ENCODE measurements around the gene ATP2B2. TPM values are rescaled to one million over a fixed set of nuclear protein-coding genes. Genes with fewer than 3 reads are reported as not detected.

Gene ATP2B2
- polyA plus RNA-seq, 3 donors from 2014 or later: not detected

DNA sequence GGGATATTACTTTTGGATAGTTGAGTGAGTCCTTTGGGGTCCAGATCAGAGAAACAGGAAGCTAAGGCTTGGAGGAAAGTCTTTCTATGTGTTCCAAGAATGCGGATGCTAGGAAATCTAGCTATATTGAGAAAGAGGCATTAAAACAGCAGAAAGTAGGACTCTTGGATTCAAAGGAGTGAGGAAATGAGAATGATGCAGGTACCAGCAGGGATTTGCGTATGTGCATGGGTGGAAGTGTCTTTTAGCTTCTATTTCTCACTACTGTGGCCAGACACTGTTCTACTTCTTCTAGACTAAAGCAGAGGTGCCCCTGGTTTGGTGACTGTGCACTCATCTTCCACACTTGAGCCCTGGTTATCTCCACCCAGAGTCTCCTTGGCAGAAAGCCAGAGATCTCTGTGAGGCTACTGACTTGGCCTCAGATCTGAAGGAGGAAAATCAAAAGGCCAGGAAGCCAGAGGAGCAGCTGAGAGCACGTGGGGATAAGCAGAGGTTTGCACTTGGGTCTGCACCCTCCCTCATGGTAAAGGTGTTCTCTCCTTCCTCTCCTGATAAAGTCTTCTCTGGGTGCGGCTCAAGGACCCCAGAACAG, 44.3 kb downstream of the ATP2B2 start:
- H3K27me3 Mint-ChIP-seq (ENCODE audit: low read depth in 3 of 3): peaks cover 0 to 4% (median 2%) of the 10 kb centered on the region in 3 donors
- no peak overlapping the region for H3K4me3 Mint-ChIP-seq
- H3K4me1 Mint-ChIP-seq: no peaks in the 10 kb centered on the region
- H3K36me3 Mint-ChIP-seq: no peaks in the 10 kb centered on the region
- no peaks in the 10 kb centered on the region for H3K9me3 Mint-ChIP-seq
- DNase-seq: no peak
- no peak overlapping the region for H3K27ac Mint-ChIP-seq

DNA sequence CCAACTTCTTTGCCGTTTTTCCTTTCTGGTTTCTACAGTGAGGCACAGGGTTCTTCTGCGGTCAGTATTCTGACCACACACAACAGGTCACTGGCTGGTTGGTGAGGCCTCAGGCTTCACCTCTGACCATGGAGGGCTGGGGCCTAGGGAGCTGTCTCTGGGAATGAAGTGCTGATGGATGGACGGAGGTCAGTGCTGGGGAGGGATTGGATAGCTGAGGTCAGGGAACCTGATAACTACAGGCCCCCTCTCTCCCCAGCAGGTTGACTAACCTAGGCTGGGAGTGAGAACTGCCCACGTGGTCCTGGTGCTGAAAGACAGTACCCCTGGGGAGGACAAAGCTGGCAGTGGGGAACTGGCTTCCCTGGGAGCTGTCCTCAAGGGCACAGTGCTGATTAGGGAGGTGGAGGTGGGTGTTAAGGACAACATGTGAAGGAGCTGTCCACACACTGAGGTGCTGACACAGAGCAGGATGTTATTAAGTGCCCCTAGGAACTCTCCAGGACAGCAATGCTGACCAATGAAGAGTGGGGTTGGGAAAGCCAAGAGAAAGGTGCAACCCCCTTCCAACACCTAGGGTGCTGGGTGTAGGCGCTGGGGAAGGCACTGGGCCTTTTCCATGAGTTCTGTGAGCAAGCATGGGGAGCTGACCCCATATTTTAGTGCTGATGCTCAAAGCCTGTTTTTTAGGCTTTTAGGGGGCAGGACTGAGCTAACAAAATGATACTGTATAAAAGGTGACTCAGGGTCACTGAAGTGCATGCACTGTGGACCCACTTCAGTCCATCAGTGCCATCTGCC, 45.2 kb downstream of the ATP2B2 start:
- Mint-ChIP-seq H3K9me3 (no peaks in the 10 kb centered on the region), H3K4me3 (no peak overlapping the region), H3K27ac (no peak overlapping the region), H3K4me1 (no peaks in the 10 kb centered on the region), H3K36me3 (no peaks in the 10 kb centered on the region), H3K27me3 (ENCODE audit: low read depth in 3 of 3) (peaks cover 0 to 4% (median 3%) of the 10 kb centered on the region in 3 donors)
- DNase-seq: peak; percentile 18 to 41 (median 24)

DNA sequence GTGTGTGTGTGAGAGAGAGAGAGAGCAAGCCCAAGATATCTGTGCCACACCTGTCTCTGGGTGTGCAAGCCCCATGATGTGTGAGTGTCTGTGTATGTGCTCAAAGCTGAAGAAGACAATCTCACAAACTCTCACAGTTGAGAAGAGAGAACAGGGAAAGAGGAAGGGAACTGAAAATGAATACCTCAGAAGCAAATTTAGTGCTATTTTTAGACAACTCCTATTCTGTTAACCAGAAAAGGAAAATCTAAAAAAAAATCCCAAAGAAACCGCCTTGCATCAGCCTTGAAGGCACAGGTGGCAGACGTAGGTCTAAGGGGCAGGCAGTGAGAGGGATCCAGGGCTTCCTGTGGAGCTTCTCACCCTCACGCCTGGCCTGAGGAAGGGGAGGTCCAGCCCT, 47.8 kb downstream of the ATP2B2 start:
- Mint-ChIP-seq H3K9me3 (no peaks in the 10 kb centered on the region), H3K4me1 (no peaks in the 10 kb centered on the region), H3K27me3 (ENCODE audit: low read depth in 3 of 3) (peaks cover 2 to 4% (median 3%) of the 10 kb centered on the region in 3 donors), H3K36me3 (no peaks in the 10 kb centered on the region), H3K4me3 (no peak overlapping the region), H3K27ac (no peak overlapping the region)
- DNase-seq: no peak

DNA sequence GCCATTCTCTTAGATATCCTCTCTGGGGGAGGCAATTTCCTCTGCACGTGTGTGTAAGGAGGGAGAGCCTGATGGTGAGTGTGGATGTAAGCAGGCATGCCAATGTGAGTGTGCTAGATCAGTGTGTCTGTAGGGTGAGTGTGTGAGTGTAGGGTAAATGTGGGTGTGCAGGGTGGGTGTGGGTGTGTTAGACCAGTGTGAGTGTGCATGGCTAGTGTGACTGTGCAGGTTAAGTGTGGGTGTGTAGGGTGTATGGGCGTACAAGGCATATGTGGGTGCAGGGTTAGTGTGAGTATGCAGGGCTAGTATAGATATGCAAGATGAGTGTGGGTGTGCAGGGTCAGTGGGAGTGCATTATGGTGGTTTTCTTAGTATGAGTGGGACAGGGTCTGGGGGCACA, 48.4 kb downstream of the ATP2B2 start:
- Mint-ChIP-seq H3K27ac (no peak overlapping the region), H3K4me3 (no peak overlapping the region), H3K36me3 (no peaks in the 10 kb centered on the region), H3K9me3 (no peaks in the 10 kb centered on the region), H3K4me1 (no peaks in the 10 kb centered on the region), H3K27me3 (ENCODE audit: low read depth in 3 of 3) (peaks cover 2 to 3% (median 3%) of the 10 kb centered on the region in 3 donors)
- DNase-seq: no peak

DNA sequence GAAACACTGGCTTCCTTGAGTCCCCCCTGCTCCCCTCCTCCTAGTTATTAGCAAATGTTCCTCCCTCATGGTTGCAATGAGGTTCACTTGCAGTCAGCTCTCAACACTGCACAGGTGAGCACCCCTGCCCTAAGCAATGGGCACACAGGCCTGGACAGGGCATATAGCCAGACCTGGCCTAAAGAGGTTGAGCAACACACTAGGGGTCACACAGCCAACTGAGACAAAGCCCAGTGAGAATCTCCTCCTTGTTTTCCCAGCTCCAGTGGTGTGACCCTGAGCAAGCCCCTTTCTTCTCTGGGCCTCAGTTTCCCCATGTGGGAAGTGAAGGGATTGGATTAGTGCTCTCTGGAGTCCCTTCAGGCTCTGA, 49.9 kb downstream of the ATP2B2 start:
- Mint-ChIP-seq H3K4me3 (no peak overlapping the region), H3K4me1 (no peaks in the 10 kb centered on the region), H3K27me3 (ENCODE audit: low read depth in 3 of 3) (peaks cover 2 to 3% (median 2%) of the 10 kb centered on the region in 3 donors), H3K27ac (no peak overlapping the region), H3K9me3 (no peaks in the 10 kb centered on the region), H3K36me3 (no peaks in the 10 kb centered on the region)
- no peak for DNase-seq

DNA sequence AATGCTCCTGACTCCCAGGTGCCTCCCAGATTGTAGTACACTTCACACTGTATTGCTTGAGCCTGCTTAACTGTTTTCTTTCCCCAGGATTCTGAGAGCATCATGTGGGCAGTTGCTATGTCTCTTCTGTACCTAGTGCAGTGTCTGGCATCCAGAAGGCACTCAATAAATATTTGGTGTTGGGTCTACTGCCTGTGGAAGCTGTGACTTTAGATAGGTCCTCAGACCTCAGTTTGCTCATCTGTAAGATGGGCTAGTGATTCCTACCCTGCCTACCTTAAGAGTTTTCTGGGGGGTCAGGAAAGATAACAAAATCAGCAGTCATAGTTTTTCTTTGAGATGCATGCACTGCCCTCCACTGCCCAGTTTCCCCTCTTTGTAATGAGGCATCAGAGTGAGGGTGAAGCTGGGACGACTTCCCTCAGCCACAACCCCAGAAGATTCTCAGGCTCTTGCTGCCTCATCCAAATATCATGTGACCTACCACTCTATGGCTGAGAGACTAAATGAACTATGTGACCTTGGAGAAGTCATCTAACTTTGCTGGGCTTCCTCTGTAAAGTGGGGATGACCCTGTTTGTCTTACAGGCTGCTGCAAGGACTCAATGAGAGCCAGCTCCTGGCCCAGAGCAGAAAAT, 50.4 kb downstream of the ATP2B2 start:
- H3K36me3 Mint-ChIP-seq: no peaks in the 10 kb centered on the region
- DNase-seq: no peak
- H3K4me3 Mint-ChIP-seq: no peak overlapping the region
- no peaks in the 10 kb centered on the region for H3K4me1 Mint-ChIP-seq
- no peaks in the 10 kb centered on the region for H3K9me3 Mint-ChIP-seq
- H3K27me3 Mint-ChIP-seq (ENCODE audit: low read depth in 3 of 3): peaks cover 2 to 3% (median 2%) of the 10 kb centered on the region in 3 donors
- H3K27ac Mint-ChIP-seq: no peak overlapping the region

DNA sequence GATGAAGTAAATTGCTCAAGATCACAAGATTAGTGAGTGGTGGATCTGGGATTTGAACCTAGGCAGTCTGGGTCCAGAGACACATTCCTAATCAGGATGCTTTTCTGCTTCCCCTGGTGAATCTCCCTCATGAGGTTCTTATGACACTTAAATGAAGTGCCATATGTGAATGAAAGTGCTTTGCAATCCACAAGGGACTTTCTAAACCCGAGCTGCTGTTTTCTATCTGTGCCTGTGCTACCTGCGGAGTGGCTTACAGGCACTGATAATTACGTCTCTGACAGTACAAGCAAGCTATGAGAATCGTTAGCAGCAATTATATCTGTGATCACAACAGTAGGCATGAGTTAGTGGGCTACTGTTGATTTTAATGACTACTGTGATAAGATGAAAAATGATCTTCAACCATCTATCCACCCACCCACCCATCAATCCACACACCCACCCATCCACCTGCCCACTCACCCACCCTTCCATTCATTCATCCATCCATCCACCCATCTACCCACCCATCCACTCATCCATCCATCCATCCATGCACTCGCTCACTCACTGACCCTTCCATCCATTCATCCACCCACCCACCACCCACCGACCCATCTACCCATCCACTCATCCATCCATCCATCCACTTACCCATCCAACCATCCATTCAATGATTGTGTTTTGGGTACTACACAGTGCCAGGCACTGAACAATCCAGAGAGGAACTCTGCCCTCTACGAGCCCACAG, 51.8 kb downstream of the ATP2B2 start:
- Mint-ChIP-seq H3K9me3 (no peaks in the 10 kb centered on the region), H3K36me3 (no peaks in the 10 kb centered on the region), H3K27ac (no peak overlapping the region), H3K27me3 (ENCODE audit: low read depth in 3 of 3) (peaks cover 2 to 3% (median 2%) of the 10 kb centered on the region in 3 donors), H3K4me1 (no peaks in the 10 kb centered on the region), H3K4me3 (no peak overlapping the region)
- no peak for DNase-seq

DNA sequence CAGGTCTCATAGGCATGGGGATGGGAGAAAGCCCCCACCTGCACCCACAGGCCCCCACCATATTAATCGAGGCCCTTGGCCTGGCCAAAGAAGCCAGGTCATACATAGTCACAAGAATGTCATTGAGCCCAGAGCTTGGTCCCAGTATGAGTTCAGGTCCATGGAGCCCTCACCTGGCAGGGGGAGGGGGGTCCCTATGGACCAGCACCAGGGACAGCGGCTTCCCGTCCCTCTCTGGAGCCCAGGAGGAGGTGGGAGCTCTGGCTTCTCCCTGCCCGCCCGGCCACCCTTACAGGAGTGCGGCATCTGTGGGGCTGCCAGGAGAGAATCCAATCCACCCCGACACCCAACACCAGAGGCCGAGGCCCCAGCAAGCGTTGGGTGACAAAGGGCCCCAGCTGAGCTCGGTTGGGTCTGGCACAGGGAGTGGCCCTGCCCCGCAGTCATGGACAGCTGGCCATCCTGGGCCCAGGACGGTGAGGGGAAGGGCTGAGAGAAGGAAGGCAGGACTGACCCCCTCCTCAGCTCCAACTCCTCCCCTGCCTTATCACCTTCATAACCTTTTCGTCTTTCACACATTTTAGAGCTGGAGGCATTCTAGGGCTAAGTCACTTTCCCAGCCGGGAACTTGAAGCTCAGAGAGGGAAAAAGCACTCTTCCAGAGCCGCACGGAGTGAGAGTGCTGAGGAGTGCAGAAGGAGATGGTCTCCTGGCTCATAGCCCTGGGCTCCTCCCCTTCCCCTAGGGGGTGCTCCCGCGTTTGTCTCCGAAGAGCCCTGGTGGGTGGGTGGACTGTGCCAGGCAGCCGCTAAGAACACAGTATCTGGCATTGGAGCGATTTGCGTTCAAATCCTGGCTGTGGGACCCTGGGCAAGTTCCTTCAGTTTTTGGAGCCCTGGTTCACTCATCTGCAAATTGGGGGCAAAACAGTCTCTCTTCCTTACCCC, 54.6 kb downstream of the ATP2B2 start:
- no peaks in the 10 kb centered on the region for H3K4me1 Mint-ChIP-seq
- no peak overlapping the region for H3K4me3 Mint-ChIP-seq
- no peak overlapping the region for H3K27ac Mint-ChIP-seq
- no peaks in the 10 kb centered on the region for H3K36me3 Mint-ChIP-seq
- DNase-seq: no peak
- H3K9me3 Mint-ChIP-seq: no peaks in the 10 kb centered on the region
- peaks cover 2% of the 10 kb centered on the region in 3 donors for H3K27me3 Mint-ChIP-seq (ENCODE audit: low read depth in 3 of 3)

DNA sequence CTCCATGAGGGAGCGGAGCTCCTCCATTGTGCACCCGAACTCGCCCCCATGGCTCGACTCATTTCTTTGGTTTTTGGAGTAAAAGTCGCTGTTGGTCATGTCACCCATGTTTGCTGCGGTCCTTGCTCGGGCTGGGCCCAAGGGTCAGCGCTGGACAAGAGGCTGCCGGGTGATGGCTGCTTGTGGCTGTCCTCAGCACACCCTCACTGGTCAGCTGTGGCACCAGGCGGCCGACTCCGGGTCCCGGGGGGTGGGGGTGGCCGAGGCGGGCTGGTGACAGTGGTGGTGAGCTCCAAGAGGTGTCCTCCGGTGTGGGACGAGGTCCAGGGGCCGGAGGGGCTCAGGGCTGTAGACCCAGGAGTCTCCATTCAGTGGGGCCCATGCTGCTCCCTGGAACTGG, 56.0 kb downstream of the ATP2B2 start:
- peaks cover 0 to 2% (median 0%) of the 10 kb centered on the region in 3 donors for H3K27me3 Mint-ChIP-seq (ENCODE audit: low read depth in 3 of 3)
- no peaks in the 10 kb centered on the region for H3K36me3 Mint-ChIP-seq
- no peak overlapping the region for H3K27ac Mint-ChIP-seq
- no peak overlapping the region for H3K4me3 Mint-ChIP-seq
- H3K4me1 Mint-ChIP-seq: no peaks in the 10 kb centered on the region
- no peaks in the 10 kb centered on the region for H3K9me3 Mint-ChIP-seq
- no peak for DNase-seq

DNA sequence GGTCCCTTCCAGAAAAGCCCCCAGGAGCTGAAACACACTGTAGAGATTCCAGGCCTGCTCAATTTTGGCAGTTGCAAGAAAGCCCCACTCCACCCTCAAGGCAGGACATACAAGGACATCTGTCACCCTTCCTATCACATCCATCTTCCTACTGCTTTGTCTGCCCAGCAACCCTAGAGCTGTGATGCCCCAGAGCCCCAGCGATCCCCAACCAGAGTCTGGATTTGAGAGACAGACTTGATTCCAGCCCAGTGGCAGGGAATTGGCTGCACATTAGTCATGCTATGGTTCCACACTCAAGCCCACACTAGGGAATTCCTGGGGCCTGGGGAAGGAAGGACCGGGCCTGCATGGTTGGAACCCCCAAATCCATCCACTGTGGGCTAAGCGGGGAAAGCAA, 56.8 kb downstream of the ATP2B2 start:
- DNase-seq: no peak
- peaks cover 0 to 2% (median 0%) of the 10 kb centered on the region in 3 donors for H3K27me3 Mint-ChIP-seq (ENCODE audit: low read depth in 3 of 3)
- no peaks in the 10 kb centered on the region for H3K9me3 Mint-ChIP-seq
- H3K36me3 Mint-ChIP-seq: no peaks in the 10 kb centered on the region
- no peak overlapping the region for H3K4me3 Mint-ChIP-seq
- H3K27ac Mint-ChIP-seq: no peak overlapping the region
- no peaks in the 10 kb centered on the region for H3K4me1 Mint-ChIP-seq

DNA sequence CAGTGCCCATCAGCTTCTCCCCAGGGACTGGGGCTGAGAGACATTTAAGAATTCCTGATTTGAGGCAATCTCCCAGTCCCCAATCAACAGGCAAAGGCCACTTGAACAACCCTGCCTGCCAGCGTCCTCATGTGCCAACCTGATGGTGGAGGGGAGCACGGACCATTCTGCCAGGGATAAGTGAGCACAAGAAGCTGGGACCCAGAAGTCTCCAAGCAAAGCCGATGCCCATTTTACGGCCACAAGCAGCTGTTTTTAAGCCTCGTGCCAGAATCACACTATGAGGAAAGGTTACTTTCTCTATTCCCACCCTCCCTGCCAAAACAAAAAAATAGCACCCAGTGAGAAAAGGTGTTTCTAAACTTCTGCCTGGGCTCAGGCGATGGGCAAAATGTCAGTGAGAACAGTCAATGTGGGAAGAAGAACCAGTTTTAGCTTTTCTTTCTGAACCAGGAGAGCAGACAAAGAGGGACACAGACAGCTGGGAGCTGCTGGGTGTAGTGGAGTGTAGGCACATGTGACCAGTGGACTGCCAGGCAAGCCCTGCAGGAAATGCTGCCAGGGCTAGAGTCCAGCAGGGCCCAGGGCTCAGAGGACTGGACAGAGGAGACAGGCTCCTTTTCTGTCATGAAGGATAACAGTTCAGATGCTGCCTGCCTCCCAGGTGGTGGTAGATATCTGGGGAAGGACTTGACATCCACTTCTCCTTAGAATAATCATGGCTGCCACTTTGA, 57.7 kb downstream of the ATP2B2 start:
- DNase-seq: no peak
- Mint-ChIP-seq H3K27me3 (ENCODE audit: low read depth in 3 of 3) (peaks cover 0 to 2% (median 0%) of the 10 kb centered on the region in 3 donors), H3K36me3 (no peaks in the 10 kb centered on the region), H3K4me3 (no peak overlapping the region), H3K27ac (no peak overlapping the region), H3K9me3 (no peaks in the 10 kb centered on the region), H3K4me1 (no peaks in the 10 kb centered on the region)

DNA sequence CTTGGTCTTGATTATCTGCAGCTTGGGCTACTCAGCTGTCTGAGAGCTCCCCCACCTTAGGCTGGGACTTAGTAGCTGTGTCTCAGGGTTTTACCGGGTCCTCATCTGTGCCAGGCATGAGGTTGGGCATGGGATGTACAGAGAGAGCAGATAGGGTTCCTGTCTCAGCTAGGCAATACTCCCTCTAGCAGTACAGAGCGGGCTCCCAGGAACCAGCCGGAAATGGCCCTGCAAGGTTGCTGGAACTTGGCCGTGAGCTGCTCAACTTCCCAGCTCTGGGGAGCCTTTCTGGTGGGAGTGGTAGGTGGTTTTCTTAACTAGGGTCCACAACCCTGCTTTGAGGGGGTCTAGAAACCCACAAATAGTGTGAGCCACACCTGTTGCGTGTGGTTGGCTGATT, 58.3 kb downstream of the ATP2B2 start:
- no peaks in the 10 kb centered on the region for H3K4me1 Mint-ChIP-seq
- no peaks in the 10 kb centered on the region for H3K9me3 Mint-ChIP-seq
- no peaks in the 10 kb centered on the region for H3K36me3 Mint-ChIP-seq
- H3K4me3 Mint-ChIP-seq: no peak overlapping the region
- no peak for DNase-seq
- peaks cover 0 to 2% (median 0%) of the 10 kb centered on the region in 3 donors for H3K27me3 Mint-ChIP-seq (ENCODE audit: low read depth in 3 of 3)
- H3K27ac Mint-ChIP-seq: no peak overlapping the region

Data from immature natural killer cell (primary cell).